ENCODE measurements around the gene UROC1.

The UROC1 gene

DNA sequence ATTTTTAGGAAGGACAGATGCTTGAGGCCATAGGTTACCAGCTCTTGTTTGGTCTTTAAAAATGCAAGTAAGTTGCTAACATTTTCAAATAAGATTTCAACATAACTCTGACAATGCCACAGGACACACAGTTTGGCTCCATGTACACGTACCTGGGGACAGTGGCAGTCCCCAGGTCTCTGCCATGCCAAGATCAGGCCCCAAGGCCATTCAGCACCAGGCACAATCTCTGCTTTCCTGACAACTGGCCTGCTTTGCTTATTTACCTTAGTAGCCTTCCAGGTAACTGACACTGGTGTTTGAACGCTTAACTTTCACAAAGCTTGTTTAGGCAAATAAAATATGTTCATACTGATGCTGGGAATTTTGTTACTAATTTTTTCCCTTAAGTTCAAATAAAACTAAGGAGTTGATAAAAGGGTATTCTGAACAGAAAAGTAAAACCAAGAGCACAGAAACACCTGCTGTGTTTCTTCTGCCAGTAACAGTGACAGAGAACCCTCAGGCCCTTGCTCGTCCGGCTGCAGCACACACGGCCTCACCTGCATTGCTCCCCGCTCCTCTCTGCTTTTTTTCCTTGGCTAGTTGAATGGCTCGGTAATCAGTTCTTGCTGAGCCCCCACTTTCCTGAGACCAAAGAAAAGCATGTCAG is 58.3 kb downstream of the UROC1 start:
- DNase-seq = no peak

- no peak for DNase-seq
Measured at GRCh38 chr3:126456766-126457388, 60.7 kb downstream of the UROC1 start.

GRCh38 chr3:126456211-126456610 is 61.4 kb downstream of the UROC1 start:
- no peak for DNase-seq

DNA sequence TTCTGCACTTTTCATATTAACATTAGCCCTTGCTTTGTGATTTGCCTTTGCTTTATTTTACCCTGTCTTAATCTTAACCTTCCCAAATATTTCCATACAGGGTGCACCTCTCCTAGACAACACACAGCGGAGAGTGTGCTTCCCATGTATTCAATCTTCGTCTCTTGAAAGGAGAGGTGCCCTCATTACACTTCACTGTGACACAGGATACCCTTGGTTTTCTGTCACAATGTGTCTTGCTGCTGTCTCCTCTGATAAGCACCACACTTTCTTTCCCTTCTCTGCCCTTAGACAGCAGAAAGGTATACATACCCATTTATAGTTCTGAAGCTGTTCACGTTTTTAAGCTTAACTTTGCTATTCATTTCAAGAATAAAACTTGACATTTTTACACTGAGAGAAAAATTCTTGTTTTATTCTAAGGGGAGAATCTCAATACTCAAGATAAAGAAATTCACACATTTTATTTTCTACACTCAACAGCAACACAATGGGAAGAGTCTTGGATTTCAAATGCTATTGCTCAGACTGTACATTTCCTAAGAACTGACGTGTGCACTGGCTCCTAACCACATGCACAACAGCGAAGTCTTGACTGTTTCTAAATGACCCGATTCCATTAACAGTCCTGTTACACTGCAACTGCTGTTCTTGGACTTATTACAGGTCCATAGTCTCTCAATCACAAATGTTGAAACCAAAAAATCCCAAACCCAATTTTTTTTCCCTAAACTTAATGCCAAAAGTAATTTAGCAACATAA is 63.0 kb downstream of the UROC1 start:
- DNase-seq = no peak

DNA sequence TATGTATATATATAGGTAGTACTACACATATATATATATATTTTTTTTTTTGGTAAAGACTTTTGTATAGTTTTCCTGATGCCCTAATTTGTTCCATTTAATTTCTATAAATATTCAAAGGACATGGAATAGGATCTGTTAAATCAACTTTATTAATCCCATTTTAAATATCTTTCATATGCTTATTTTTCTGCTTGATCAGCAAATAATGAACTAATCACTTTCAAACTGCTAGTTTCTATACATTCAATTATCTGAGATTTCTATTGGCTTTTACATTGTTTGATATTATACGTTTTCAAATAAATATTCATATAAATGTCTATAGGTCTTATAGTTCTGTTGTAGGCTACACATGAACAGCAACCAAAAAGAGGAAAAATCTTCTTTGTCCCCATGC is 63.5 kb downstream of the UROC1 start:
- no peak for DNase-seq

- no peak for DNase-seq
Measured at GRCh38 chr3:126452213-126452612, 65.4 kb downstream of the UROC1 start.

GRCh38 chr3:126451511-126451910 is 66.1 kb downstream of the UROC1 start:
- no peak for DNase-seq

DNA sequence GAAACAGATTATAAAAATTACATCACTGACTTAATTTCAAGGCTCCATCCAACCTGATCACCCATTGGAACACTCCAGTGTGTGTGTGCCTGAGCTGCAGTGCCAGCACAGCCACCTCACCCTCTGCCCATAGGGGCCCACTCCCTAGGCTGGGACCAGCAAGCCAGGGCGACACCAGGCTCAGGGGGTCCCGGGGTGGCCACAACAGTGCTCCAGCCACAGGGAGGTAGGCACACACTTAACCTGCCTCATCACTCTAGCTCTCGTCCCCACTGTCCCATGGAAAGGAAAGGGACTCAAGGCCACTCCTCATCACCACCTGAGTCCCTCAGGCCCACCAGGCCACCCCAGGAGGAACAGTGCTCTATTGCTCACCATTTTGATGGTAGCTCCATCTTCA is 66.8 kb downstream of the UROC1 start:
- no peak for DNase-seq

DNA sequence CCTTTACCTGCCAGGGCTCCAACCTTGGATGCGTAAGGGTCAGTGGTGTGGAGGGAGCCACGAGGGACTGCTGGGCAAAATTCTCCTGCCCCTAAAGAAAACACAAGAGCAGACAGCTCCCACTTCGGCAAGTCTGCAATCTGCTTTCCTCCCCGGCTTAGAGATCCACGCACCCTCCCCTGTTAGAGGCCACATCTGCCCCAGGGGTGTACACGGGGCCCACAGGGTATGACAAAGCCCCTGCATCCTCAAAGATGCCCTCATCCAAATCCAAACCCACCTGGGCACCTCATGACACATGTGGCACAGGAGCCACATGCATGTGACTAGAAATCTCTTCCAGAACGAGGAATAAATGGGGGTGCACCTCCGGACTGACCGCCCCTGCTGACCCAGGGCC is 67.4 kb downstream of the UROC1 start:
- no peak for DNase-seq

- no peak for DNase-seq
Measured at GRCh38 chr3:126449621-126450051, 67.9 kb downstream of the UROC1 start.

- DNase-seq = no peak
Measured at GRCh38 chr3:126448893-126449180, 68.7 kb downstream of the UROC1 start.

DNA sequence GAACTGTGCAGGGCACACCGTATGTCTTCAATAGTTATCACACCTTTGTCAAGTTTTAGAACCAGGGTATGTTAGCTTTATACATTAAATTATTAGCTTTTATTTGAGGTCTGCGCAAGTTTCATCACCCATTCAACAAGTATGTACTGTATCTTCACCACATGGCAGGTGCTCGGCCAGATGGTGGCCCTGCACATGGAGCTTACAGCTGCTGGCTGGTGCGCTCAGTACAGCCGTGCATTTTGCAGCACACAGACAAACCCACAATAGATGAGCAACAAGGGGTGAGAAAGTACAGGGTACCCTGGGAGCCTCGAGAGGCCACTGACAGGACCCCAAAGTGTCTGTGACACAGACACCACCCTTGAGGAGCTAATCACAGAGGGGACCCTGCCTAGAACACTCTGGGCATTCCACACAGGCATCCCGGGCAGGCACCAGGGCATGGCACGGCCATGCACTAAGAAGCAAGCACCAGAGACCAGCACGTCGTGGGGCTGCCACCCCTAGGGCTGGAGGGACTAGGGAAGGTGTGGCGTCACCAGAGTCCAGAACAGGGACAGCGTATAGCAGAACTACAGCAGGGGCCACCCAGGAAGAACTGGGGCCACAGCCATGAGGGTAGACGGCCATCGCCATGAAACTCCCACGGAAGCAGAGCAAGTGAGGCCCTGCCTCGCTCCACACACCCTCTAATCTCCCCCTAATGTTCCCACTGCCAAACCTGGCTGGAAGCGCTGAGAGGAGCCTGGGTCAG is 69.3 kb downstream of the UROC1 start:
- DNase-seq = no peak

DNA sequence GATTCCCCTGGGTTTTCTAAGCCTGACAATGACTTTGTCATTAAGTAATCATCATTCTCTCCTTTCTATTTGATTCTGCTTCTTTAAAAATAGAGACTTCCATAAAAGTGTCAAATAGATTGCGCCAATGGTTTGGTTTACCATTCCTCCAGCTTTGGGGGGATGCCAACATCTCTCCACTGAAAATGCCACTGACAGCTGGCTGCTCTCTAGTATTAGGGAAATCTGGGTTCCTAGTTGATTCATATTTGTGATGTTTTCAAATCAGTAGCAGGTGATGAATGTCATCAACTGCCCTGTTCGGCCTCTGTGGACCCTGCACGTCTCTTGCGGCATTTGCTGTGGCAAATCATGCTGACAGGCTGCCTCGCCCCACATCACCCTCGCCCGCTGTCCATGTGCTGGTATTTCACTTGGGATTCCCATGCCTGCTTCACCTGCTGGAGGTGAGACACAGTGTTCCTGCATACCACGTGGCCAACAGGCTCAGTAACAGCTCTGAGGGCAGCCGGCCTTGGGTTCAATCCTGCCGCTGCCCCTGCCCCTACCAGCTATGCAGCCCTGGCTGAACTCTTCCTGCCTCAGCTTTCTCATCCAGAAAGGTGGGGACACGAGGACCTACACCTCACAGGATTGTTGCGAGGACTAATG is 70.0 kb downstream of the UROC1 start:
- no peak for DNase-seq

- DNase-seq = no peak
Measured at GRCh38 chr3:126446791-126447190, 70.8 kb downstream of the UROC1 start.

- DNase-seq = no peak
Measured at GRCh38 chr3:126446301-126446700, 71.3 kb downstream of the UROC1 start.

DNA sequence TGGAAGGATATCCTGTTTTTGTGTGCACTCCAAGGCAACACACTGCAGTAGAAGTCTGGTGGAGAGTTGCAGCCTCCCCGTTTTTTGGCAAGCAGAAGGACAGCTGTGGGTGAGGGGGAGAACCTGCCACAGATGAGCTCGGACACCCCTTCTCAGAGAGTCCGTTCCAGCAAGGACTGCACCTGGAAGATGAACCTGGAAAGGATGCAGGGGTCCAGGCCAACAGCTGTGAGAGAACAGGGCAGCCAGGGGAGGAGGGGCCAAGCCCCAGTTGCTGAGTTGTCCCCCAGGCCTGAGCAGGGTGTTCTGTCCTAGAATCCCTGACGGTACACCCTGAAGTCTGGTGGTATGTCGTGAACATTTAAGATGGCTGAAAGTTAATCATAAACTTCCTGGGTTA is 72.1 kb downstream of the UROC1 start:
- DNase-seq = no peak

DNA sequence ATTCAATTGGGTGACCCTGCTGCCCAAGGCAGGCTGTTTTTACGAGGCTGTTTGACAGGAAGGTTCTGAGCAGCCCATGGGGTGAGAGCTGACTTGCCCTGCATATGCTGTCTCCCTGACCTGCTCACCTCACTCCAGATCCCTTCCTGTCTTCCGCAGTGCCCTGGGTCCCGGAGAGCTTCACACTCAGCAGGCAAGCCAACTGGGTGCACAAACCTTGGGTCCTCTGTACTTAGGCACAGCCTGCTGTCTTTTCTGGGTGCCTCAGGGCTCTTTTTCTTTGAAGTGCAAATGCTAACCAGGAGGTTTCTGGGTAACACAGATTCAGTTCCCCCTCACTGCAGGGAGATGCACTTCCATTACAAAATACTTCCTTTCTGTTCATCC is 74.7 kb downstream of the UROC1 start:
- no peak for DNase-seq

DNA sequence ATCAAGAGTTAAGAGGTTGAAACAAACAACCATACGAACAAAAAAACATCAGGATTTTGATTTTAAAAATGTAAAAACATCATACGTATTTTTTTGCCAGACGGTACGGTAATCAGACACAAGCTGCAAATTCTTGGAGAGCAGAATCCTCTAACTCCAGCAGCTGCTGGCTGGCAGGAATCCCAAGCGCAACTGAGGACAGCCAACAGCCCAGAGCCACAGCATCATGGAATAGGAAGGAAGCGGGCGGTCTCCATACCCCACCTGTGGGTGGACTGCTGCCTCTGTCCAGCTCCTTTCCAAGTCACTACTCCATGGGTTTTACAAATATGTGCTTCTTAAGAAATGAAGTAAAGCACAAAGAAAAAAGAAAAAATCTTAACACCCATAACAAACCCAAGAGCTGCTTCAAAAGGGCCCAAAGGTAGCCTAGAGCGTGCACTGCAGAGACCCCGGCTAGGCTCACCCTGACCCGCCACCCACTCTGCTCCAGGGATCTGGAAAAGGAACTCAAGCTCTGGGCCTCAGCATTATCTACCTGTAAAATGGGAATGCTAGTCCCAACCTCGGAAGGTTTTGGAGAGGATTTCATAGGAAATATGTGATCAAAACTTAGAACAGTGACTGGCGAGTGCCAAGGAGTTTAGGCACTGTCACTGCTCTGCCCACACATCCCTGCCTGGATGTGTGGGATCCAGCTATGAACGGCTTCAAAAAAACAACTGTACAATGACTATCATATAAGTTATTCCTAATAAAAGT is 75.3 kb downstream of the UROC1 start:
- no peak for DNase-seq

DNA sequence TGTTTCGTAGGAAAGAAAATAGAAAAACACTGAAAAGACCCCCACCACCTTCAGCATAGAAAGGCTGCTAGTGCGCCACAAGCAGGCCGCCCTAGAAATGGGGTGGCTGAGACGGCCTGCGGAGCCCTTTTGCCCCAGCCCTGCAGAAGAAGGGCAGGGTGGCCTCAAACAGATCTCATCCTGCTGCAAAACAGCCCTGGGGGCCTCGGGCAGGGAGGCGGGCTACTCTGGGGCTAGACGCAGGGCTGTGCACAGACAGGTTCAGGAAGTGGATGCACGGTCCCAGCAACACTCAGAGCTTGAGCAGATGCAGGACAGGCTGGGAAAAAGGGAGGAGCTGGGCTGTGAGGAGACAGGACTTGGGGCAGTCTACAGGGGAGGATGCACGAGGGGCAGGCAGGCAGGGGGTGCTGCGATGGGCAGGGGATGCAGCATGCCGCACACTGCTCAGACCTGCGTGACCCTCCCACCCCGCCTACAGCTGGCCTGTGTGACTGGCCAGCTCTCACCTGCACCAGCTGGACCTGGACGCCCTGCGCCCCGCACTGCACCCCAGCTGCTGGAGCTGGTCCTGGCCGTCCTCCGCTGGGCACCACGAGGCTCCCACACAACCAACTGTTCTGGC is 76.2 kb downstream of the UROC1 start:
- no peak for DNase-seq

DNA sequence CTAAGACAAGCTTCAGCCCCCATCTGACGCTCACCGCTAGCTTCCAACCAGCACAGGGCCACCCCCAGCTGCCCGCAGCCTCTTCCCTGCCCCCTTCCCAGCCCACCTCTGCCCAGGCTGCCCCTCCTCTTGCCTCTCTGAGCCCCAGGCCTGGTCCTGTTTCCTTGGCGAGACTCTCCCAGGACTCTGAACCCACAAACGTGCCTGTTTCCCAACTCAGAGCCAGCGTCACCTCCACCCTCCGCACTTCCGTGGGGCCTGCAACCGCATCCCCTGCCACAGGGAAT is 76.9 kb downstream of the UROC1 start:
- DNase-seq = no peak

DNA sequence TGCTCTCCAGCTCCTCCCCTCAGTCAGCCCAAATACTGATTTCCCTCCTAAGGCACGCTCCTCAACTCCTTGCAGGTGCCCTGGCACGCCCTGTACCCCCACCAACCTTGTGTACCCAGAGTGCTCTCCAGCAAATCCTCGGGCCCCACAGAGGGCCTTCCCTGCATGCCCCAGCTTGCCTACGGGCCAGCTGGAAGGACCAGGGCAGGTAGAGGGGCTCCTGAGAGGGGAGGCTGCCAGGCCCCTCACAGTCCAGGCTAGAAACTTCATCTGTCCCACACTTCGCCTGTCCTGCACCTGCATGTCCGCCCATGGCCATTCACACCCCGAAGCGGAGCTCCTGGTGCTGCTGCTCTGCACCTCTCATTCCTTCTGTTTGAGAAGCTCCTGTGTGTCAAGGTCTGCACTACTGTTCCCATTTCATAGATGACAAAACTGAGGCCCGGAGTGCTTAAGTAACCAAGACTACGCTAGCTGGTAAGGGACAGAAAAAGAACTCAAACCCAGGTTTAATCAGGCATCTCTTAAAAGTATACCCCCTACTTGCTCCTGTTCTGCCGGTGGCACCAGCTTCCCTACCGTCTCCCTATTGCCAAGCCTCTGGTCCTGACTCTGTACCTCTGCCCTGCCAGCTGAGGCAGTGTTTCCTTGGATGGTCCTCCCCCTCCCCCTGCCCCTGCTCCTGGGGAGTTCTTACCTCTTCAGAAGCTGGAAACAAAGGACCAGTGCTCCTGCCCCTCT is 77.4 kb downstream of the UROC1 start:
- DNase-seq = no peak

Data from SHP77 treated with DMSO at 0.1 percent for 48 hours (cell line).